GM12878 (cell line): Measurements from ENCODE around the gene A2ML1.

Experiments used
- EGR1 ChIP-seq, 2 experiments: IDR thresholded peaks; 1 replicate in 1 of 2; 2 replicates in 1 of 2; pipeline ENCODE4 v1.6.1; 2011 to 2012; ENCODE audit warnings: low read depth in 2 of 2, low read length in 2 of 2, borderline replicate concordance in 1 of 2, mild to moderate bottlenecking in 1 of 2, moderate library complexity in 1 of 2
- FOXK2 ChIP-seq: fragments of 450-650 bp; IDR thresholded peaks from 2 replicates; pipeline ENCODE4 v1.6.1; 2017; ENCODE audit warnings: mild to moderate bottlenecking, moderate library complexity
- MEF2A ChIP-seq: IDR thresholded peaks from 2 replicates; pipeline ENCODE4 v1.6.1; 2011; ENCODE audit warnings: low read depth, mild to moderate bottlenecking, low read length, moderate library complexity; ENCODE audit not compliant: insufficient read depth
- POLR2A ChIP-seq: IDR thresholded peaks from 2 replicates; pipeline ENCODE4 v1.6.1; 2011; ENCODE audit warnings: low read depth, mild to moderate bottlenecking, low read length
- SP1 ChIP-seq: IDR thresholded peaks from one replicate; pipeline ENCODE4 v1.6.1; 2011; ENCODE audit warnings: low read depth, low read length
- SUZ12 ChIP-seq: fragments of 200-600 bp; sonication (generic); IDR thresholded peaks from one replicate; pipeline ENCODE4 v1.6.1; 2018; ENCODE audit warnings: antibody characterized with exemption, mild to moderate bottlenecking; ENCODE audit not compliant: unreplicated experiment
- ZNF207 ChIP-seq: fragments of 450-650 bp; IDR thresholded peaks from 2 replicates; pipeline ENCODE4 v1.6.1; 2014; ENCODE audit warnings: antibody characterized with exemption, mild to moderate bottlenecking, borderline replicate concordance
- TF ChIP-seq, protein P1 (sequence below), 3 experiments: IDR thresholded peaks in 2 of 3; conservative IDR thresholded peaks in 1 of 3; 2 replicates each; pipeline ENCODE4 v1.5.1; 2011; ENCODE audit warnings: low read depth in 3 of 3, low read length in 3 of 3, mild to moderate bottlenecking in 3 of 3, control low read depth in 2 of 3, moderate library complexity in 2 of 3, inconsistent platforms in 1 of 3, mixed read lengths in 1 of 3; ENCODE audit not compliant: control insufficient read depth in 2 of 3, insufficient read depth in 1 of 3; ENCODE audit errors: extremely low read depth in 1 of 3
- TF ChIP-seq, protein P2 (sequence below): IDR thresholded peaks from 2 replicates; pipeline ENCODE4 v1.6.1; 2011; ENCODE audit warnings: borderline replicate concordance, low read depth, mild to moderate bottlenecking, moderate library complexity, mixed read lengths, low read length; ENCODE audit not compliant: insufficient read depth; ENCODE audit errors: extremely low read length
- TF ChIP-seq, protein P3 (sequence below): IDR thresholded peaks from 2 replicates; pipeline ENCODE4 v1.6.1; 2011; ENCODE audit warnings: mild to moderate bottlenecking, low read depth, low read length, moderate library complexity; ENCODE audit not compliant: insufficient replicate concordance

DNA sequence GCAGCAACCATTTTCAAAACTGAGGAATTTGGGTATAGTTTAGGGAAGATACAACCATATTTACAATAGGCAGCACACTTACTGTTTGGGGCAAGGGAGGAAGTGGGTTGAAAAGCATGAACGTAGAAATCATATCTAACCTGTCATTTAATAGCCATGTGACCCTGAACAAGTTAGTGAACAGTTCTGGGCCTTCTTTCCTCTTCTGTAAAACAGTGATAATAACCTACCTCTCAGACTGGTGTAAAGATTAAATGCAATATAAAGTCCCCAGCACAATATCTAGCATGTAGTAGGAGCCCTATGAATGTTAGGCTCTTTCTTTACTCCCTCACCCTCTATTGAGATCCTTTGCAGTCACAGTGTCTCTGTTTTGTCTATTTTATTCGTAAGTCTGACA is 33.5 kb downstream of the A2ML1 start:
- TF ChIP-seq, protein P1, sequence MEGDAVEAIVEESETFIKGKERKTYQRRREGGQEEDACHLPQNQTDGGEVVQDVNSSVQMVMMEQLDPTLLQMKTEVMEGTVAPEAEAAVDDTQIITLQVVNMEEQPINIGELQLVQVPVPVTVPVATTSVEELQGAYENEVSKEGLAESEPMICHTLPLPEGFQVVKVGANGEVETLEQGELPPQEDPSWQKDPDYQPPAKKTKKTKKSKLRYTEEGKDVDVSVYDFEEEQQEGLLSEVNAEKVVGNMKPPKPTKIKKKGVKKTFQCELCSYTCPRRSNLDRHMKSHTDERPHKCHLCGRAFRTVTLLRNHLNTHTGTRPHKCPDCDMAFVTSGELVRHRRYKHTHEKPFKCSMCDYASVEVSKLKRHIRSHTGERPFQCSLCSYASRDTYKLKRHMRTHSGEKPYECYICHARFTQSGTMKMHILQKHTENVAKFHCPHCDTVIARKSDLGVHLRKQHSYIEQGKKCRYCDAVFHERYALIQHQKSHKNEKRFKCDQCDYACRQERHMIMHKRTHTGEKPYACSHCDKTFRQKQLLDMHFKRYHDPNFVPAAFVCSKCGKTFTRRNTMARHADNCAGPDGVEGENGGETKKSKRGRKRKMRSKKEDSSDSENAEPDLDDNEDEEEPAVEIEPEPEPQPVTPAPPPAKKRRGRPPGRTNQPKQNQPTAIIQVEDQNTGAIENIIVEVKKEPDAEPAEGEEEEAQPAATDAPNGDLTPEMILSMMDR (IDR thresholded peaks at IDR 0.05 in 2 of 3, conservative IDR thresholded peaks at IDR 0.05 in 1 of 3; ENCODE audit: control insufficient read depth in 2 of 3, extremely low read depth in 1 of 3, insufficient read depth in 1 of 3, low read depth in 3 of 3, low read length in 3 of 3) = no peak
- TF ChIP-seq MEF2A (no peak), POLR2A (no peak), SP1 (no peak), FOXK2 (no peak), ZNF207 (no peak), EGR1 (IDR thresholded peaks at IDR 0.05; ENCODE audit: borderline replicate concordance in 1 of 2, low read depth in 2 of 2, low read length in 2 of 2) (no peak), SUZ12 (no peak)
- TF ChIP-seq, protein P2, sequence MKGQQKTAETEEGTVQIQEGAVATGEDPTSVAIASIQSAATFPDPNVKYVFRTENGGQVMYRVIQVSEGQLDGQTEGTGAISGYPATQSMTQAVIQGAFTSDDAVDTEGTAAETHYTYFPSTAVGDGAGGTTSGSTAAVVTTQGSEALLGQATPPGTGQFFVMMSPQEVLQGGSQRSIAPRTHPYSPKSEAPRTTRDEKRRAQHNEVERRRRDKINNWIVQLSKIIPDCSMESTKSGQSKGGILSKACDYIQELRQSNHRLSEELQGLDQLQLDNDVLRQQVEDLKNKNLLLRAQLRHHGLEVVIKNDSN = no peak
- TF ChIP-seq, protein P3, sequence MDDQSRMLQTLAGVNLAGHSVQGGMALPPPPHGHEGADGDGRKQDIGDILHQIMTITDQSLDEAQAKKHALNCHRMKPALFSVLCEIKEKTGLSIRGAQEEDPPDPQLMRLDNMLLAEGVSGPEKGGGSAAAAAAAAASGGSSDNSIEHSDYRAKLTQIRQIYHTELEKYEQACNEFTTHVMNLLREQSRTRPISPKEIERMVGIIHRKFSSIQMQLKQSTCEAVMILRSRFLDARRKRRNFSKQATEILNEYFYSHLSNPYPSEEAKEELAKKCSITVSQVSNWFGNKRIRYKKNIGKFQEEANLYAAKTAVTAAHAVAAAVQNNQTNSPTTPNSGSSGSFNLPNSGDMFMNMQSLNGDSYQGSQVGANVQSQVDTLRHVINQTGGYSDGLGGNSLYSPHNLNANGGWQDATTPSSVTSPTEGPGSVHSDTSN = no peak
